Kasumi-1 (cell line): ENCODE data around the gene SUSD1.
A peak's percentile ranks its signal among the peaks of the same experiment; 100 is the strongest.

ENCODE experiments used
- DNase-seq, 2 experiments: peaks; one replicate each; lab custom pipeline; 2025; lab: John Stamatoyannopoulos, UW

Gene SUSD1

DNA sequence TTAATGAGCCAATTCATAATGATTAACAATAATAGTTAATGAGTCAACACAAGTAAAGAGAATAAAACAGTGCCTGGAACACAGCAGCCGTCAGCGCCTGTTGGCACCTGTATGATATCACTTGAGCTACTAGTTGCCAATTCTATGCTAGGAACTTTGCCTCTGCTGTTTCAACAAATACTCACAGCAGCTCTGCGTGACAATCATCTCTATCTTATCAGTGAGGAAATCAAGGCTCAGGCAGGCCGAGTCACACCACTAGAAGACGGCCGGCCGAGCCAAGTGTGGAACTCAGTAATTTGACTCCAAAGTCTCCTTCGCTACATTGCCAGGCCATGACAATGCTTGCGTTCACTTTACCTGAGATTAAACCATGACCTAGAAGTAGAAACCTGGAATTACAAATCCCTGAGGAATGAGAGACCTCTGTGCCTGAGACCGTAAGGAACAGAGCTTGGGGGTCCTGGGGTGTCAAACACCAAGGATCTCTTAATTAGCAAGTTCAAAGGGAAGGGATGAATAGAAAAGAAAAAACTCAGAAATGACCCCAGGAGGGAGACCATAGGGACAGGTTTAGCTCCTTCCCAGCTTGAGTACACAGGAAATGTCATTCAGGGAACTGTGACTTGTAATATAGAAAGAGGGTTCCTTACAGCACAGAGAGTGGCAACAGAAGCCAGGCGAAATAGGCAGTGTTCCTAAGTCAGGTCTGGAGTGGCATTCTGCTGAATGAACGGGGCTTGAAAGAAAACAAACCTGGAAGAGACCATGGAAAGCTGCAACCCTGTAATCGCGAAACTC, 109.1 kb downstream of the SUSD1 start:
- no peak for DNase-seq

GRCh38 chr9:112064871-112065270, 110.2 kb downstream of the SUSD1 start:
- DNase-seq = no peak

DNA sequence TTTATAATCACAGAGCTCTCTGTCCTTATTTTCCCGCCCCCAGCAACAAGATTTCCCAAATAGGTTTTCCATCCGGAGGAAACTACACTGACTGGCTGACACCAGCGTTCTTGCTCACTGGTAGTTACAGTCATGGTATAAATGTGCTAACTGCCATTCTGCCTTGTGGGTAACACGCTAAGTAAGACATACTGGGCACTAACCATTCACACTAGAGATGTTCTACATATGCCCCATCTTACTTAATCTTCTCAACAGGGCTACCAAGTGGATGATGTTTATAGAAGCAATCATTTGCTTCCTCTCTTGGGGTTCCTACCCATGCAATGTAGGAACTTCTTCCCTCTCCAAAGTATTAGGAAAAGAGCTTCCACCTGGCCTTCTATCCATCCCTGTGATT, 111.5 kb downstream of the SUSD1 start:
- no peak for DNase-seq

DNA sequence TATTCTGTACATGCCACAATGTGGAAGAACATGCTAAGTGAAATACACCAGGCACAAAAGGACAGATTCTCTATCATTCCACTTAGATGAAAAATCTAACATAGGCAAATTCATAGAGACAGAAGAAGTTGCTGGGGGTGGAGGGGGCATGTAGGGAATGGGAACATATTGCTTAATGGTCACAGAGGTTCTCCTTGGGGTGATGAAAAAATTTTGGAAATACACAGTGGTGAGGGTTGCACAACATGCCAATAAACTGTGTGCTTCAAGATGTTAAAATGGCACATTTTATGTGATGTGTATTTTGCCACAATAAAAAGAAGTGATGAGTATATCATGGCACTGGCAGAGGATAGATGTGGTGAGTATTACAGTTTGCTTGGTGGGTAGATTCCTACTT, 111.9 kb downstream of the SUSD1 start:
- no peak for DNase-seq

DNA sequence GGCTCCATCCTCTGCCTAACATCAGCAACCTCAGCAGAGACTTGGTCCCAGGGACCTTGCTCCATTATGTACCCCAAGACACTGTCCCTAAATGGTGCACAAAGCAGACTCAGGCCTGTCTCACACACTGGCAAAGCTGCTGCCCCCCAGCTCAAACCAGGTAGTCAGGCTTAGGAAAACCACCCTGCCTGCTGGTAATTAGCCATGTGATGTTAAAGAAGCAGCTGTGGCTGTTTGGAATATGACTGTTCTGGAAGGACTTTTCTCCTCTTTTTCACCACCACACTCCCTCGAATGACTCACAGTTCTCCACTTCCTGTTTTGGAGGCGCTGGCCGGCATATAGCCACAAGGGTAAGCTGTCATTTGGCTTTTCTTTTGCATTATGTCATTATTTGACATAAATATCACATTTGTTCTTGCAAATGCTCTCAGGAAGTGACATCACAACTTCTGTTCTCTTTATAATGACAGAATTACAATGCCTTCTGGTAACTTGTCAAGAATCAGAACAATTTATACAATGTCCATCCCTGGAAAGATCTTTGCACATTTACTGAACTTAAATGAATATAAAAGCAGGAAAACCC, 113.9 kb downstream of the SUSD1 start:
- DNase-seq = peak; percentile 95

DNA sequence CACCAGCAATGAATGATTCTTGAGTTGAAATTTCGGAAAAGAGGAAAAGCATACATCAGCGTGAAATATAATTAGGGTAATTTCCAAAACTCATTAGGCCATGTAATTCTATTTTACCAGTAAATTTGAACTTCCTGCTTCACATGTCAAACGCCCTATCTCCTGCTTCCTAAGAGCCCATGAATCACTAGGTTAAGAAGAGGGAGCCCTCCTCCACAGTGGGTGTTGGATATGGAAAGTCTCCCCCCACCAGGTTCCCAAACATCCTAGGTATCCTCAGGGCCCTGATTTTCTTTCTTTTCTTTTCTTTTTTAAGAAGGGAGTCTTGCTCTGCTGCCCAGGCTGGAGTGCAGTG, 115.2 kb downstream of the SUSD1 start:
- DNase-seq = no peak

DNA sequence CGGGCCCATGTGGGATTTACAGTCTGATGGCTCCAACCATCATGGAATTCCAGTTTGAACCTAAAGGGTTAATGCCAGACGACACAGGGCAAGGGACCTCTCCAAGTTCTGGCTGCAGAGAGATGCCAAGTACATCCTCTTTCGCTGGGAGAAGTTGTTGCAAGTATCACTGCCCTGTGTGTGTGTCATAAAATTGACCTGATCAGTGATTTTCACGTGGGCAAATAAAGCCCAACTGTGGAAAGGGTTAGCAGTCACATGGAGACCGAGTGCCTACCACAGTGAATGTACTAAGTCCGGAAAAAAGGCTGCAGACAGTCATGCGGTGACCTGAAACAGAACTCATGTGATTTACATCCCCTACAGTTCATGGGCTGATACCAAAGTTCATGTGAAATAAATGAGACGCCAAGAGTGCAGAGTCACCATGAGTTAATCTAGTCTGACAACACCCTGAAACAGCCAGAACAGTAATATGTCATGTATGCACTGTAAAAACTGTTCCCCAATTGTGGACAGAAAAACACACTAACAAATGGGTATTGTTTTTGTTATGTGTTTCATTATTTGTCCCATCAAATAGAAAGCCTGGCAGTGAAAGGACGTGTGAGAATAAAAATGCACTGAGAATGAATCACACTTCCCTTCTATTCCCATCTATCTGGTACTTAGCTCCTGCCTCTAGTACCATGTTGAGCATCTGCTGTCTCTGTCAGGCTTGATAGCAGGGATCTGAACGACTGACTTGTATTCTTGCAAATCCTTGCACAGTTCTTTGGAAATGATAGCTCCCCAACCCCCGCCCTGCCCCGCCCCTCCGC, 115.7 kb downstream of the SUSD1 start:
- DNase-seq = no peak

- DNase-seq = no peak
Measured at GRCh38 chr9:112056996-112057395, 118.1 kb downstream of the SUSD1 start.

DNA sequence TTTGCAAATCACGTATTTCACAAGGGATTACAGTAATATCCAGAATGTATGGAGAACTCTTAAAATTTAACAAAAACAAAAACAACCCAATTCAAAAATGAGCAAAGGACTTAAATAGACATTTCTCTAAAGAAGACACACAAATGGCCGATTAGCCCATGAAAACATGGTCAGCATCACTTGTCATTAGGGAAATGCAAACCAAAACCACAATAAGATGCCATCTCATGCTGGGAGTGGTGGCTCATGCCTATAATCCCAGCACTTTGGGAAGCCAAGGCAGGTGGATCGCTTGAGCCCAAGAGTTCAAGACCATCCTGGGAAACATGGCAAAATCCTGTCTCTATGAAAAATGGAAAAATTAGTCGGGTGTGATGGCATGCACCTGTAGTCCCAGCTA, 120.2 kb downstream of the SUSD1 start:
- DNase-seq = no peak

DNA sequence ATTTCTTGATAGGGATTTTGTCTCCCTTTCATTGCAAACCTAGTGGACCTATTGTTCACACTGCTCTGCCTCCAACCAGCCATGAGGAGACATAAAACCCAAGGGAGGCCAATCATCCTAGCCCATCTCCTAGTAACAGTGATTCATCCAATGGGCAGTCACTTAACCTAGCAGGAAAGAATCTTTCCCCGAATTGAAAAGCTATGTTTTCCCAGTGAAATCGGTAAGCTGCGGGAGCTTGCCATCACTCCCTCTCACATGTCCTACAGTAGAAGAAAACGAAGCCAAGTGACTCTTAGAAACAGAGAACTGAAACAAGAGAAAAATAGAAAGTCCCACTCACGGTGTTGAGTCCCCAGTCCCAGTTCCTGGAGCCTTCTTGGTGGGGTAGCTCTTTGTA, 123.3 kb downstream of the SUSD1 start:
- no peak for DNase-seq

DNA sequence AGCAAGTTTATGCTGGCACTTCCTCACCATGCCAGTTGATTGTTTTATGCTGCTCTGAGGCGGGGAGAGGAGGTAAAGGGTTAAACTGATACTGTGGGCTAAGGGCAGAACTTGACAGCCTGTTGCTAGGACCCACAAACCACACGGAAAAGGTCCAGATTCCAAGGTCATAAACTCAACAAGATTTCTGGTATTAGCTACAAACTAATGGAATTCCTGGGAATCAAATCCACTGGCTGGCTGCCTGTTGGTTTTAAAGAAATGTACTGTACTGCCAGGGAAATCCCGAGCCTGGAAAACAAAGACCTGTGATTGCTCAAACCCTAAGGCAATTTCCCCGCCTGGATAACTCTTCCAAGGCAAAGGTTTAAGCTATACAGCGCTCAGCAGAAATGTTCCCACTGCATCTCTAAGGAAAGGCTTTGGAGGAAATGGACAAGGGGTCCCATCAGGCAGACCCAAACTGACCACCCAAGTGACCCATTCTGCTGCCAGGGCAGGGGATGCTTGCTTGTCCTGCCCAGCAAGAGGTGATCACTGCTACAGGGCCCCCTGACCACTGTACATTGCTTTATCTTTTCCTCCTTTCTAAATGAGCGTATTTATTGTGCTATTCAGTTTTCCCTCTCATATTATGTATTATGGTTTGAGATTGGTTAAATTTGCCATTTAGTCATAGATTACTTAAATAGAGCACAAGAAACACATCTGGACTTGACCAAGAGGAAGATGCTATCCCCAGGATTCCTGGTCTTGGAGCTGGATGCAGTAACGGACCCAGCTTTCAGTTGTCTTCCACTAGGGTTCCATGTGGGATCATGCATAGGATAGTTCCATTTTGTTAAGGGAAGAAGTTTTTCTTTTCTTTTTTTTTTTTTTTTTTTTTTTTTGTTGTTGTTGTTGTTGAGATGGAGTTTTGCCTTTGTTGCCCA, 124.3 kb downstream of the SUSD1 start:
- no peak for DNase-seq

DNA sequence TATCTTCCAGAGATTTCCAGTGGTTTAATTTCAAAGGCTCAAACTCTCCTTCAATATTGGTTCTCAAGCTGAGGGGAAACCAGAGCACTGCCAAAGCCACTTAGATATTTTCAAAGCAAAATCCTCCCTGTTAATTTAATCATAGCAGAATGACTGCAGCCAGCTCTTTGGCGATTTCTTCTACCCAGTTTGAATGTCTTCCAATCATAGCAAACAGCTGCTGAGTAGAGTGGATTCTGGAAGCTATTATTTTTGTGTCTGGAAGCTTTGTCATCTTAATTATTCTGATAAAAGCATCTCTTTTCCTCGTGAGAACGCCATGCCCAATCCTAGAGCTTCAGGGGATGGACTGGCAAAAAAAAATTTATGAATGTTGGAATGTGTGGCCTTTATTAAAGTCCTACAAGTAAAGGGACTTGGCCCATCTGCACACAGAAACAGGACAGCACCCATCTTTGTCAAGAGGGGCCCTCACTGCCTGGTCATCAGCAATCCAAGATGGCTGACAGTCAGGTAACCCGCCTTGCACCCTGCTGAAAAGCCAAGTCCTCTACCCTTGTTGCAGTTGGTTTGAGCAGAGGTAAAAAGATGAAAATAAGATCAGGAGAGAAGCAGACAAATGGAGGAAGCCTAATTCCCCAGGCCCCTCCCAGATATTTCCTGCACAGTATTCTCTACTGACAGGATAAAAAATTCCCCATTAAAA, 125.1 kb downstream of the SUSD1 start:
- DNase-seq = no peak

- DNase-seq = no peak
Measured at GRCh38 chr9:112048924-112049691, 126.0 kb downstream of the SUSD1 start.

GRCh38 chr9:112047538-112048066, 127.5 kb downstream of the SUSD1 start:
- DNase-seq = no peak

- no peak for DNase-seq
Measured at GRCh38 chr9:112046181-112046580, 128.9 kb downstream of the SUSD1 start.

- no peak for DNase-seq
Measured at GRCh38 chr9:112044881-112045280, 130.2 kb downstream of the SUSD1 start.

DNA sequence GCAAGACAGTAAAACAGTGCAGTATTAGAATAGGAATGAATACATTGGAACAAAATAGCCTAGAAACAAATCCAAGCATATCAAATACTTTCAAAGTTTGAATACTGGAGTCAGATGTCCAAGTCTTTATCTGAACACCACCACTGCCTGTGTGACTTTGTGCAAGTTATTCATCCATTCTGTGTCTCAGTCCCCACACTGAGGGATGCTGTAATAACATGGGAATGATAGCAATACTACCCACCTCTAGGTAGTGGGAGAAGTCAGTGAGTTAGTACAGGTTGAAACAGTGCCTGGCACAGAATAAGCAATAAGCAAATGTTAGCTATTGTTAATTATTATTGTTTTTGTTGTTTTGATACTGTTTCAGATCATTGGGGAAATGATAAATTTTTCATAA, 130.9 kb downstream of the SUSD1 start:
- no peak for DNase-seq

GRCh38 chr9:112043423-112043822, 131.7 kb downstream of the SUSD1 start:
- no peak for DNase-seq

DNA sequence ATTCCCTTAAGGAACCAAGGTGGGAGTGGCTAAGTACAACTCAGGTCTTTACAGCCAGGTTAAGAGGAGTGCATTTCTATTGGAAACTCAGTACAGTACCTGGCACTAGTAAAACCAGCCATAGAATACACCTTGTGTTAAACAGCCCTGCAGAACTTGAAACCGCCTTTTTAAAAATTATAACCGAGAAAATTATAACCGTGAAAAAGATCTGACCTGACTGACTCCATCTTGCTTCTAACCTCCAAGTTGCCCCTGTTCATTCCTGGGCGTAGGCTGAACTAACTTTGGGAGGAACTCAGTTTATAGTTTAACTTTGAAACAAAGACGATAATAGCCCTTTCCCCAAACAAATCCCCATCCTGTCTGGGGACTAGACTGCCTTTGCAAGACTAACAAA, 132.3 kb downstream of the SUSD1 start:
- DNase-seq = no peak

GRCh38 chr9:112042244-112042638, 132.9 kb downstream of the SUSD1 start:
- no peak for DNase-seq
